Suppressor macrophage treated with lipopolysaccharide for 4 hours (primary cell): Measurements from ENCODE around the gene SPATC1L.
"Not testable (repeated sequence)": the region's sequence is repeated elsewhere in the genome, so short reads cannot be mapped to it uniquely, and the experiment has no call there.

Source experiments
- DNase-seq: peaks from one replicate; pipeline ENCODE4 v3.0.0-alpha.2; 2020

Gene SPATC1L

GRCh38 chr21:46199436-46200373 lies 15.4 kb upstream of the SPATC1L start:
- DNase-seq, result no peak

DNA sequence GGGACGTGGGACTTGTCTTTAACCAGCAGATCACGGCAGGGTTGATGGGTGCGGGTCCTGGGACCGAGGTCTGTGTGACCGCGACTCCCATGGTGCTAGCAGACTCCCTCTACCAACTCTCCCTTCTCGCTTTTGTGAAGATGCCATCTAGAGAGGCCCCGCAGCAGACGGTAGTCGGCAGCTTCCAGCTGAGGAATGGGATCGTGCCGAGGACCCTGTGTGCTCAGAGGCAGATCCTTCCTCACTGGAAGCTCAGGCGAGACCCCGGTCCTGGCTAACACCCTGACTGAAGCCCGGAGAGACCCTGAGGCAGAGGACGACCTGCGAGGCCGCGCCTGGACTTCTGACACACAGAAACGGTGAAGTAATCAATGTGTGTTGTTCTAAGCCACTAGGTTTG lies 12.5 kb upstream of the SPATC1L start:
- no peak for DNase-seq

DNA sequence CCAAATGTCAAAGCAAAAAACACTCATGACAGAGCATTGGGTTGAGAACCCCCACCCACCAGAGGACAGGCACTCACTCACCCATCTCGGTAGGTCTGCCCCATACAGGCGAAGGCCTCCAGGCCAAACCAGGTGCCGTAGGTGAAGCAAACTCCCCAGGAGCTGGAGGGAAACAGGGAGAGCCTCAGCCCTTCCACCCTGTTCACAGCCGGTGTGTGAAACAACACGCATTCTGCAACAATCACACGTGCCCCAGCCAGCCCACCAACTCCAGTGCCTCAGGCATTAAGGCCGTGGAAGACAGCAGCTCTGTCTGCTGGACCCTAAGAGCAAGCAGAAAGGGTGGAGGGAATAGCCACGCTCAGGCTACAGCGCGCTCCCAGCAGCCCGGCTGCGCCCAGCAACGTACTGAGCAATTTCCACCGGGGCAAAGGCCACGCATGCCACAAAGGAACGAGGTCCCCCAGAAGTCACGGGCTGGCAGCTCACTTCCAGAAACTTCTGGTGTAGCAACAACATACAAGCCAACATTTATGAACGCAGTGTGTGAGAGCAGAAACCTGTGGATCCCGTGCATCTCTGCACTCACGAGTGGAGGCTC lies 11.4 kb upstream of the SPATC1L start:
- DNase-seq, result no peak

- DNase-seq, result no peak
Measured at GRCh38 chr21:46194374-46195334, 10.4 kb upstream of the SPATC1L start.

GRCh38 chr21:46193829-46194373 lies 9.6 kb upstream of the SPATC1L start:
- DNase-seq, result no peak

- no peak for DNase-seq
Measured at GRCh38 chr21:46191686-46192575, 7.7 kb upstream of the SPATC1L start.

- peak; percentile 57 for DNase-seq
Measured at GRCh38 chr21:46191257-46191685, 7.0 kb upstream of the SPATC1L start.

- DNase-seq, result no peak
Measured at GRCh38 chr21:46190491-46191131, 6.4 kb upstream of the SPATC1L start.

DNA sequence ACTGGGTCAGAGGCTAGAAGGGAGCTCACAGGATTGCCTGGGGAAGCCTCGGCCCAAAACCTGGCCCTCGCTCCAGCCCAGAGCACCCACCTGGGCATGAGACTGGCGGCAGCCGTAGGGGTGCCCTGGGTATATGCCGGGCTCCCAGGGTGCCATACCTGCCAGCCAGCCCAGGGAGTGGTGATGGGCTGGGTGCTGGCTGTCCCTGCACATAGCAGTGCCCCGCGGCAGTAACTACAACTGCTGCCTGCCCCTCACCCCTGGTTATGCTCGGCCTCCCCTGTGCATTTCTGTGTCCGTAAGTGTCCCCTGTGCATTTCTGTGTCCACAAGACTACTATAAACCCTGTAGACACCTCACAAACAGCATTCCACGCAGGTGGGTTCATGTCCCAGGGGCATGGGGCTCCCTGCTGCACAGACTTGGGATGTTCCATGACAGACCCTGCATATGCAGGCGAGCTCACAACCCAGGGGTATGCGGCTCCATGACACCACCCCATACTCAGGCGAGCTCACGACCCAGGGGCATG lies 5.8 kb upstream of the SPATC1L start:
- DNase-seq, result no peak

GRCh38 chr21:46189213-46189958 lies 5.1 kb upstream of the SPATC1L start:
- DNase-seq, result no peak

DNA sequence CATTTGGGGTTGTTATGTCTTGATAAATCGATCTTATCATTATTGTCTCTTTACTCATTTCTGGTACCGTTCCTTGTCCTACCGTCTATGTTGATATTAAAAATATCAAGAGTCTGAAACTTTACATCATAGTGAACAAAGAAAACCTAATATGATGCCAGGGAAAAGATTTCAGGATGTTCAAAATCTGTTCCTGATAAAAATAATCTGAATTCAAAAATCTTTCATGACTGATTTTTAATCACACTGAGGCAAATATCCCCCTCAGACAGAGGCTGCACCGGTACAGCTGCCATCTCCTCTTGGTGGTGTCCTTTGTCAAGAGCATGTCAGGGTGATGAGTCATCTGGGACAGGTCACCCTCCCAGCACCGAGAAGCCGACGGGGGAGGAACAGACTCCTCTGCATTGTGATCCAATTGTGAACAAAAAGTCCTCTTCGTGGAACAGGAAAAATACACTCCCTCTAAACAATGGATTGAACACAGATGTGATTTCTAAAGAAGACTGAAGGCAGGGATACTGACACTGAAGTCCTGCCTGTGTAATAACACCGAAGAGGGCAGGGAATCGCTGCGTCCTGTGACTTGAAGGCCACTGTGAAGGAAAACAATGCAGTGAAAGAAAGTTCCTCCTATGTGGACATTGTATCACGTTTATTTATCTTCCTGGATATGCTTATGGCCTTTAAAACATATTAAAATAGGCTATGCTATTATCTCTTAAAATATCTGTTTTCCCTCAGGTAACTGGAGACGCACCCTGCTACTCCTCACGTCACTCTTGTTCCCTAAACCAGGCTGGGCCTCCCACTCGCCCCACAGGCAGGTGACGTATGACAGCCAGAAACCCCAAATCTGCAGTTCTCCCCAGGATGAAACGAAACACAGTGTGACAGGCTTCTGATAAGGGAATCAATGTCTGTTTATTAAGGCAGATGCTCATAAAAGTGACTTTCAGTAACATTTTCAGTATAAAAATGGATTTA lies 4.3 kb upstream of the SPATC1L start:
- peak; percentile 57 for DNase-seq

- DNase-seq, result no peak
Measured at GRCh38 chr21:46187814-46188213, 3.6 kb upstream of the SPATC1L start.

DNA sequence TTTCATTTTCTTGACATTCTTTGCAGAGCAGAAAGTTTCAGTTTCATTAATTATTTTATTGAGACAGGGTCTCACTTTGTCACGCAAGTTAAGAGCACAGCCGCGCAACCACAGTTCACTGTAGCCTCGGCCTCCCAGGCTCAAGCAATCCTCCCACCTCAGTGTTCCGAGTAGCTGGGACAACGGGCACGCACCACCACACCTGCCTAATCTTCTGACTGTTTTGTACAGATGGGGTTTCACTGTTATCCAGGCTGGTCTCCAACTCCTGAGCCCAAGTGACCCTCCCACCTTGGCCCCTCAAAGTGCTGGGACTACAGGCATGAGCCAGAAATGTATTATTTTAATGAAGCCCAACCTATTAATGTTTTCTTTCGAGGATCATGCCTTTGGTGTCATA lies 3.0 kb upstream of the SPATC1L start:
- no peak for DNase-seq

- no peak for DNase-seq
Measured at GRCh38 chr21:46185716-46186115, 1.5 kb upstream of the SPATC1L start.

DNA sequence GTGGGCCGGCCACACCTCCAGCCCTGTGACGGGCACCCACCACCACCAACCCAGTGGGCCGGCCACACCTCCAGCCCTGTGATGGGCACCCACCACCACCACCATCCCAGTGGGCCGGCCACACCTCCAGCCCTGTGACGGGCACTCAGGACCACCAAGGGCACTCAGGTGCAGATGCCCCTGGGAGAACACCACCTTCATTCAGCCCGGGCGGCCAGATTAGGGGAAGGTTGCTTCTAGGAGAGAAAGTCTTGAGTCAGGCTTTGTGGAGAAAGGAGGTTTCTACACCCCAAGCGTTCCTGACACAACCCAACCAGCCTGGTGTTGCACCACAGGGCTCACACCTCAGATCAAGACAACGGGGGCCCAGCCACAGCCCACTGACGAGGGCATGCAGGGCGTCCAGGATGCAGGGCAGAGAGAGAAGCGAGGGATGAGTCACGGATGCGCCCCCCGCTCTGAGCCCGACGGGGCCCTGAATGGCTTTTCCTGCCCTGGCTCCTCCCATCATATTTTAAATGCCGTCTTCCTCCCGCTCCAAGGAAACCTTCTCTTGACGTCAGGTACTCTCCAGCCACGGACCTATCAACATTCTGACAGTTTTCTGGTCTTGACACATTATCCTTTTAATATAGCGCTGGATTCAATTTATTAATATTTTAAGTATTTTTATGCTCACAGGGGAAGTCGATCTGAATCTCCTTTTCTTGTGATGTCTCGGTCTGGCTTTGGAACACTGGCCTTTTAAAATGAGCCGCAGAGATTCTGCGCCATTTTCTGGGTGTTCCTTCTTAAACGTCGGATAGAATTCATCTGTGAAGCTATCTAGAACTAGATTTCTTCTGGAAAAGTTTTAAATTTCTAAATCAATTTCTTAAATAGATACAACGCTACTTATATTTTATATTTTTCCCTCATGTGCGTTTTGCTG lies 631 bp upstream of the SPATC1L start:
- DNase-seq, result peak; percentile 60

GRCh38 chr21:46183337-46183909 lies 836 bp downstream of the SPATC1L start:
- DNase-seq, result not testable (repeated sequence)
